Measurements from ENCODE around the gene KCTD8.

KCTD8 gene

GRCh38 chr4:44287505-44287904, 161.1 kb downstream of the KCTD8 start:
- Histone ChIP-seq H3K4me1 (ENCODE audit: control insufficient read depth, insufficient read depth, low read length) (no peaks in the 10 kb centered on the region), H3K9me3 (ENCODE audit: control insufficient read depth, insufficient read depth, low read depth, low read length) (no peaks in the 10 kb centered on the region), H3K36me3 (ENCODE audit: control insufficient read depth in 2 of 2, insufficient read depth in 1 of 2, low read length in 2 of 2) (no peaks in the 10 kb centered on the region), H3K4me3 (ENCODE audit: low read depth, low read length) (no peak overlapping the region), H3K27ac (ENCODE audit: extremely low read depth, low read depth, low read length) (no peak overlapping the region)
- POLR2A ChIA-PET = no interaction called here
- TF ChIP-seq ZNF513 (tag by site-specific recombination; IDR thresholded peaks at IDR 0.05) (no peak), ZNF473 (tag by site-specific recombination; IDR thresholded peaks at IDR 0.05) (no peak), ZNF654 (tag by site-specific recombination; IDR thresholded peaks at IDR 0.05; ENCODE audit: low read depth) (no peak), ZNF837 (tag by site-specific recombination; IDR thresholded peaks at IDR 0.05) (no peak), ZBTB8A (tag by site-specific recombination; IDR thresholded peaks at IDR 0.05) (no peak), HIC1 (tag by site-specific recombination; IDR thresholded peaks at IDR 0.05) (no peak), ZBTB17 (tag by site-specific recombination; IDR thresholded peaks at IDR 0.05) (no peak), ZNF558 (tag by site-specific recombination; IDR thresholded peaks at IDR 0.05) (no peak), ZBTB6 (tag by site-specific recombination; IDR thresholded peaks at IDR 0.05) (no peak), ZSCAN5A (tag by site-specific recombination; IDR thresholded peaks at IDR 0.05) (no peak), ZBTB44 (tag by site-specific recombination; IDR thresholded peaks at IDR 0.05) (no peak), ZBTB48 (tag by site-specific recombination; IDR thresholded peaks at IDR 0.05) (no peak), REST (tag by site-specific recombination; IDR thresholded peaks at IDR 0.05) (no peak), ZNF664 (tag by site-specific recombination; IDR thresholded peaks at IDR 0.05) (no peak), ZNF501 (tag by site-specific recombination; IDR thresholded peaks at IDR 0.05) (no peak), ZNF18 (tag by site-specific recombination; IDR thresholded peaks at IDR 0.05) (no peak), ZBTB10 (tag by site-specific recombination; IDR thresholded peaks at IDR 0.05) (no peak)
- CTCF ChIA-PET = no interaction called here

Measured in HEK293 (cell line).